Stimulated activated CD4-positive, alpha-beta T cell treated with anti-CD3 and anti-CD28 coated beads, TNF-alpha, amount 100 ng/mL, for 1 hour (primary cell): ENCODE data around the gene TBC1D16.

Experiments used
- DNase-seq, 3 donors: peaks; one replicate each; pipeline ENCODE4 v3.0.0-alpha.2; 2020; ENCODE audit warnings: low read depth in 3 of 3, low spot score in 1 of 3

The TBC1D16 gene

DNA sequence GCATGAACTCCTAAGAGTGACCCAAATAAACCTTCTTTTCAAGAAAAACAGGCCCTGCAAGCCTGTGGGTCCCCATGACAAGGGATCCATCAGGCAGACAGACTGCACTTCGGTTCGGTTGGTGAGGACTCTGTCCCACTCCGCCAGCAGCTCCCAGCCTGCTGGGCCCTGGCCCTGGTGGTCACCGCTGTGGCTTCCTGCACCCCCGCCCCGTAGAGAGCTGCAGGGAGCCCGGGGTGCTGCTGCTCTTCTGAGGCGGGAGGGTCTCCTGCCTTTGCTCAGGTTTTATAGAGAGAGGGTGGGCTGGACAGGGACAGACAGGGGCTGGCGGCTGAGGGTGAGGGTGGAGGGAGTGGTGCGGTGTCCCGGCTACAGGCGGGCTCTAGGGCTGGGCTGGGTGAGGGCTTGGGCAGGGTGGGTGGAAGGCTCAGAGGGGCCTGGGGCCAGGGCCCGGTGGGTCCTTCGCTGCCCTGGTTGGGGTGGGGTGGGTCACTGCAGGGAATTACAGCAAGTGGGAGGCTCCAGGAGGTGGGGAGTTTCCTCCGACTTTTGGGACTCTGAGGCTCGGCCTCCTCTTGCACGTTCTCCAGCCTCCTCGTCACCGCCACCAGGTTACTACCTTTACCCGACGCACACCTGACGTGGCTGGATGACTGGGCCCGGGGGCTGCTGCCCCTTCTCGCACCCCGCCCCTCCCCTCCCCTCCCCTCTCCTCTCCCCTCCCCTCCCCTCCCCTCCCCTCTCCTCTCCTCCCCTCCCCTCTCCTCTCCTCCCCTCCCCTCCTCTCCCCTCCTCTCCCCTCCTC is 106.2 kb downstream of the TBC1D16 start:
- no peak for DNase-seq

DNA sequence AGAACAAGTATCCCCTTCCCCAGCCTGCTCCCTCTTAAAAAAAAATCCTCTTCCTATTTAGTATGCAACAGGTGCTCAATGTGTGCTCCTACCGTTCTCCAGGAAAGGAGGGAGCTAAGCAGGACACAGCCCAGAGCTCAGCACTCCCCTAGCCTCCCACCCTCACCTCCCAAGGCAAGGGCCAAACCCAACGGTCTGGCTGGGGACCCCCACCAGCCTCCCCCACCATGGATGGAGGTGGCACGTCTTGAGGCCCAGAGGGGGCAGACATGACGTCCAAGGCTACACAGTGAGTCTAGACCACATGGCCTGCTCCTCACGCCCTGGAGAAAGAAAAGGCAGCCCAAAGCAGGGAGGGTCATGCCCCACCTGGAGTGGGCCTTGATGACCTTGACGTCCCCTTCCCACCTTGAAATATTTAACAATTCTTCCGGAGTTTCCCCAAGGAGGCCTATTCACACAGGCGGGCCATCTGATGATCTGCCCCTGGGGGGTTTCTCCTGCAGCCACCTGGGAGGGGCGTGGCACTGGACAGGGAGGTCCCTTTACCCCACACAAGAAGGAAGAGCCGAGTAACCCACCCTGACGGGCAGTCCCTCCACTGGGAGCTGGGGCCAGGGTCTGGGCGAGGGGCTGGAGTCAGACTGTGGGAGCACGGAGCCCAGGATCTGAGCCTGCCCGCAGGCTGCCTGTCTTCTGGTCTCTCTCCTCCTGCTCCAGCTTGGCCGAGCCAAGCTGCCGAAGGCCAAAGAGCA is 107.0 kb downstream of the TBC1D16 start:
- DNase-seq, result no peak

DNA sequence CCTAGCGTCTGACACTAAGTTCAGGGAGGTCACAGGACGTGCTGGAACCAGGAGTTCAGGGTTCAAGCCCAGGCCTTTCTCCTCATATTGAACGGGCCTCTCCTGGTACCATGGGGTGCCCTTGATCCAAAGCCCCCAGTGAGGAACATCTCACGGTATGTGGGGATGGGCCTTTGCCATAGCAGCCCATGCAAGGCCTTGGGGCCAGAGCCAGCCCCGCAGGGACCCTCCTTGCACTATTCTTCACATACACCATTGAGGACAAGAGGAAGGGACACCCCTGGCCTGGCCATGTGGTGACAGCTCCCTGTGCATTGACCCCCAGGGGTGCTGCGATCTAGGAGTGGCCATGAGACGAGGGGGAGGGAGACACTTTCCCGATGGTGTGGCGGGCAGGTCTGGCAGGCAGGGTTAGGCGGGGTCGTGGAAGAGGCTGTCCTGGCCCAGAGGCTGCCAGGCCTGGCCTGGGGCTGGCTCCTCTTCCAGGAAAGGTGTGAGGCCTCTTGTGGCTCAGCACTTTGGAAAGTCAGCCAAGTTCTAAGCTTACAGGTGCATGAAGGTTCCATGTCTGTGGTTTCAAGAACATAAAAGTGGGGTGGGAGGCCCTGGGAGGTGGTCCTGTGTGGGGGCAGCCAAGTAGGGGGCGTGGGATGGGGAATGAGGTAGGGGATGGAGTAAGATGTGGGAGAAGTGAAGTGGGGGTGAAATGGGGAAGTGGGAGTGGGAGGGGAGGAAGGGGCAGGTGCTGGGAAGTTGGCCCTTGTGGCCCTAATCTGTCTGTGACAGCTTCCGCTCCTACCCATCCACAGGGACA is 107.8 kb downstream of the TBC1D16 start:
- no peak for DNase-seq

DNA sequence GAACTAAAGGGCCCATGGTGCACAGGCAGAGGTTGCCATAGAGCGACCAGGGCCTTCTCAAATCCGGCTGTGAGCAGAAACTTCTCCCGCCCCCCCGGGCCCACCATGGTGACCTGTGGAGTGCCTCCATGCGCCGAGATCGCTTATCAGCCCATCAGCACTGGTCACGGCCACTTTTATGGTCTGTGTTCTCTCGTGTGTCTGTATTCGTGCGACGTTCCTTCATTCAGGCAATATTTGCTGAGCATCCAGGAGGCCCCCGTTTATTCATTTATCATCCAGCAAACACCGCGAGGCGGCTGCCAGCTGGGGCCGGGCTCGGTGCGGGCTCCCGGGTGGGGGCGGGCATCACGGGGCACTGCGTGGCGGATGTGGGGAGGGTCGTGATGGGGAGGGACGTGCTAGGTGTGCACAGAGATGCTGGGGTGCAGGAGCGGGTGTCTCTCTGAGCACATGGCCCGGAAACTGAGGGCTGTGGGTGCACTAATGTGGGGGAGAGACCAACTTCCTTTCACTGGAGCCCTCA is 108.5 kb downstream of the TBC1D16 start:
- no peak for DNase-seq

DNA sequence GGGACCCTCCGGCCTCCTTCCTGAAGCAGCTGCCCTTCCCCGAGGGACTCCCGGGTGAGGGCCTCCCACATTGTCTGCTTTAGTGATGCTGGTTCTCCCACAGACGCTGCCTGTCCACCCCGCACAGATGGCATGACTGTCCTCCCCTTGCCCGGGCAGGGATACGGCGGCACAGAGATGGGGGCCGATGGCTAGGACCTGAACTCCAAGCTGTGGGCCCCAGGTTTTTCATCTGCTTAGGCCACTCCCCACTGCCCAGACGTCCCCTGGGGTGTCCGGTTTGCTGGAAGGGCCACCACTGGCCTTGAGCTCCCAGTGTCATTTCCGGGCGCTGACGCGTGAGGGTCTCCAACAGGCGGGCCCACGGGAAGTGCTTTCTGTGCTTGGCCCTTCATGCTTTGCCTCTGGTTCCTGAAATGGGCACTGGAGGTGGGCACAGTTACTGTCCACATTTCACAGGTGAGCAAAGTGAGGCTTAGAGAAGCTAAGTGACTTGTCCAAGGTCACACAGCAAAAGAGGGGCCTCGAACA is 109.0 kb downstream of the TBC1D16 start:
- no peak for DNase-seq

DNA sequence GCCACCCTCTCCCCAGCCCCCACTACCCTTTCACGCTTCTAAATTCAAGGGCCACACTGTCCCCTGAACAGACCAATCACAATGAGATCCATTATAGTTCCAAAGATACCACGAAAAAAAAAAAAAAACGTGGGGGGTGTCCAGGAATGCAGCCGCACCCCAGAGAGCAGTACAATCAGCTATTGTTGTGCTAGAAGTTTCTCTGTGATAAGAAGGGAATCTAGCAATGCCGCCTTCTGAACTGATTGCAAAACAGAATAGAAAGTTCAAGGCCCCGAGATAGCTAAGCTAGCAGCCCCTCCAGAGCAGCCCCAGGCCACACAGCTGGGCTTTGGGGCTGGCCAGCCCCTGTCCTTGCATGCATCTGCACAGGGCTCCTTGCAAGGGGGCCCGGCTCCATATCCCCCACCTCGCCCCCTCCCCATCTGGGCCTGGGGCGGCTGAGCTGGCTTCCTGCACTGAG is 109.5 kb downstream of the TBC1D16 start:
- DNase-seq, result no peak

DNA sequence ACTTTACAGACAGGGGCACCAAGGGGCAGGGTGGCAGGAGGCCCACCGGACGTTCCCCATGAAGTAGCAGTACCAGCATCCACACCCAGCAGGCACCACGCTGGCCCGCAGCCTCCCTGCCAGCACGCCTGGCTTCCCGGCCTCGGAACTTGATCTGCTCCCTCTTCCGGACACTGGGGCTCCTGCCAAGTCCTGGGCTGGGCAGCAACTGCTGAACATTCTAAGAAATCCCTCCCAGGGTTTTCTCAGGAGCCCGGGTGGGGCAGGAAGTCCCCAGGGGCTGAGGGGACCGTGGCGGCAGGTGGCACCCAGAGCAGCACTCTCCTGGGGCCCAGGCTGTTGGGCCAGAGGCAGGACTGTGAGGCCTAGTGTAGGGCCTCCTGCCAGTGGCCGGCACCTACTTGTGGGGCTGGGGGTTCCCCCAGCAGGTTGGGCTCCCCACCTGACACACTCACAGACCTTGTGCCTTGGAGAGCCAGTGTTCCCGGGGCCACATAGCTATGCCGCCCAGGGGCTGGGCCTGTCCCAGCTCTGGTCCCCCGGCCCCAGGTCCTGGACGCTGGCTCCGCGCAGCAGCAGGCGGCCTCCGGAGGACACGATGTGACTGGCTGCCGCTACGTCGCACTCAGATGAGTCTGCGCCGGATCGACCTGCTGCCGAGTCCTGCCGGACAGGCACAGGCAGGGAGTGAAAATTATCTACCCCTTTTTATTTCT is 110.3 kb downstream of the TBC1D16 start:
- DNase-seq, result no peak

DNA sequence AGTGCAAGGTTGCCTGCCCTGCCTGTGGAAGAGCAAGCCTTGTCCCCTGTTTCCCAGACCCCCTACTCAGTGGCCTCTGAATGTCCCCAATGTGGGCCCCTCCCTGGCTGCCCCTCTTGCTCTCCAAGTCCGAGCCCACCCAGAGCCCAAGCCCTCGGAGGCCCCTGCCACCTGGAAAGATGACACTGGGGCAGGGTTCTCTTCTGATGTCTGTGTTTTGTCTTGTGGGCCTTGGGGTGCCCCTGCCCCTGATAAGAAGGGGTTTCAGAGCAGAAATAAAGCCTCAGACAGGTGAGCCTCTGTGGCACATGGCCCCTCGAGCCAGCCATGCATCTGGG is 111.1 kb downstream of the TBC1D16 start:
- no peak for DNase-seq

DNA sequence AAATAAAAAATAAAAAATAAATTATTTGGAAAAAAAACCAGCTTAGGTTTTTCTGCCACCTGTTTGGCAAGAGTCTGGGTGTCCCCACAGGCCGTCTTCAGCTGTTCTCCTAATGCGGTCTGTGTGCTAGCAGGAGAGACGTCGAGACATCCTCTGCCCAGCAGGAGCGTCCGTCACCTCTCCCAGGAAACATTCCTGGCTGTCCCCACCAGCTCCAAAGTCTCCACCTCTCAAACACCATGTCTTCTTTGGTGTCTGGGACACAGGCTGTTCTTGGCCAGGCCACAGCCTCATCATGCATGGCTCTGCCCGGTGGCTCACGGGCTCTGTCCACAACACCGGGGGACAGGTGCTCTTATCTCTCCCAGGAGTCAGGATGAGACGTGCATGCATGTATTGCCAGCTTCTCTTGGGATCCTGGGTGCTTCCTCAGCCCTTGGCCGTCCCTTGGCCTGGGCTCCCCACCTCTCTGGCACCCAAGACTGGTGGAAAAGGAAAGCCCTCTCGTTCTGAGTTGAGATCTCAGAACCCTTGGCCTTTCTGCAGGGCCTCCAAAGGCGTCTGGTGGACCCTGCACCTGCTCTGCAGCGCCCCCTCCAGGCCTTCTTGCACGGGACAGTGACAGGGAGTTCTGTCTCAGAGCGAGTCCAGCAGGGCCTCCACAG is 111.6 kb downstream of the TBC1D16 start:
- peak in 1 of 3 donors; percentile 12 for DNase-seq

DNA sequence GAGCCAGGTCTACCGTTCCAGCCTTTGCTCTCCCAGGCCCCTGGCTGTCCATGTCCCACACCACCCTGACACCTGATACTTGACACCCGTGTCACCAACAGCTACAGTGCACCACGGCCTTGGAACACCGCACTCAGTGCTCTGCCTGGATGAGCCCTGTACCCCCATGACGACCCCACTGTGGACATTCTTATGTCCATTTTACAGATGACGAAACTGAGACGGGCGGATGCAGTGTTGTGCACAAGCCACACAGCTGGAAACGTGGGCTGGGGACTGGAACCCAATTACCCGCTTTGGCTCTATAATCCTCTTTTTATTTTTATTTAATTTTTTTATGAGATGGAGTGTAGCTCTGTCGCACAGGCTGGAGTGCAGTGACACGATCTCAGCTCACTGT is 112.9 kb downstream of the TBC1D16 start:
- DNase-seq, result no peak

DNA sequence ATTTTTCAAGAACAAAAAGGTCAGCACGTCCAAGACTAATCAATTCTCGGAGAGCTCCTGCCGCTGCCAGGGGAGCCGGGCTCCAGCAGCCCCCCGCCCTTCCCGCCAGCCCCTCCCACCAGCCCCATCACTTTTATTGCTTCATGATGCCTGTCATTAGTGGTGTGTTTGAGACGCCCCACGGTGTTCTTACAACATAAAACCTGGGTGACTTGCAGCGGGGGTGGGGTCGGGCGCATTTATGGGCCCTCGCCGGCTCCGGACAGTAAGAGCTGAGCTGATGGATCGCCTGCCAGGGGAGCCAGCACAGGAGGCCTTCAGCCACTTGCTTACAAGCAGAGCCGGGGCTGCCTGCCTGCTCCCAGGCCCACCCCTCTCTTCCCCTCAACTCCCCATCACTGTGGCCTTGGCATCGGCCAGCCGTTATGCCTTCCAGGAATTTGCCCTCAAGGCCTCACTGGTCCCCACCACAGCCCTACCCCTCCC is 113.5 kb downstream of the TBC1D16 start:
- DNase-seq, result no peak

DNA sequence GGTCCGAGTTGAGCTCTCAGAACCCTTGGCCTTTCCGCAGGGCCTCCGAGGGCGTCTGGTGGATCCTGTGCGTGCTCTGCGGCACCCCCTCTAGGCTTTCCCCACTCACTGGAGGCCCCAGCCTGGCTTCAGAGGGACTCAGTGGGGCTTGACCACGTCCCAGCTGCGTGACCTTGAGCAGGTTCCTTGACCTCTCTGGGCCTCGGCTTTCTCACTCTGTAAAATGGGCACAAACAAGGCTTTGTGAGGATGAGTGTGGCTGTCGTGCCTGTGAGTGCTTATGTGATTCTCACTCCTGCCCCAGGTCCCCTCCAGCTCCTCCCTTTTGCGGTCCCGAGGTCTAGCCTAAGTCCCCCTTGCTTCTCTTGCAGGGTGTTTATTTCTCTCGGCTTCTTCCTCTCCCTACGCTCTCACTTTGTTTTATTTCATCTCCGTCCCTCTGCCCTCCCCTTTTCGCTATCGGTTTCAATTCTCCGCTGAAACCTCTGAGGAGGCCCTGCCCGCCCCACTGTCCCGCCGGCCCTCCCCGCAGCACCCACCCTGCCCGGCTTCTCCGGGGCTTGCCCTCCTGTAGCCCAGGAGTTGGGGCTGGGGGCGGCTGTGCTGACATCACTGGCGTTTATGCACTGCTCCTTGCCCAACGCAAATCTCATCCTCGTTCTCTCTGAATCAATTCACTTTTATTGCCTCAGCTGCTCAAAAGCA is 114.1 kb downstream of the TBC1D16 start:
- DNase-seq, result no peak

DNA sequence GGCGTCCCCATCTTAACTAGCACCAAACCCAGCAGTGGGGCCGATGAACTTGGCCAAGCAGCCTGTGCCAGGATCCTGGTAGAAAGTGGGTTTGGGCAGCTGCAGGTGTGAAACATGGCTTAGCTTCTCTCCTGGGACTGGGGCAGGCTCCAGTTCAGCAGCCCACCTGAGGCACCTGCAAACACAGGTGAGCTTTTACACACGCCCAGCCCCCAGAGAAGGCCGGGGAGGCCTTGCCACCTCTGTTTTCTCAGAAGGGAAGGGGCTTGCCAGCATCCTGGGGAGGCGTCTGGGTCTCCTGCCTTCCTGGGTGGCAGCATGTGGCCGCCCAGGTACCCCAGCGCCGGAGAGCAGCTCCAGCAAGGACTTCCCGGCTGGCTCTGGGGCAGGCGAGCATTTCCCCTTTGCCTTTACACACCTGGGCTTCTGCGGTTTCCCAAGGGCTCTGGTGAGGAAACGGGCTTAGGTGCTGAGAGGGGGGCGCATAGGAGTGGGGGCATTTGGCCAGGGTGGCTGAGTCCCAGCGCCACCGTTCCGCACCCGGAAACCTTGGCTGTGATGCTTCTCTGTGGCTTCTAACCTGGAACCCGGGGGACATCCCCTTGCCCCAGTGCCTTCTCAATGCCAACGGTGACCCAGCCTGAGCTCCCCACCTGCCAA is 114.8 kb downstream of the TBC1D16 start:
- DNase-seq, result no peak

DNA sequence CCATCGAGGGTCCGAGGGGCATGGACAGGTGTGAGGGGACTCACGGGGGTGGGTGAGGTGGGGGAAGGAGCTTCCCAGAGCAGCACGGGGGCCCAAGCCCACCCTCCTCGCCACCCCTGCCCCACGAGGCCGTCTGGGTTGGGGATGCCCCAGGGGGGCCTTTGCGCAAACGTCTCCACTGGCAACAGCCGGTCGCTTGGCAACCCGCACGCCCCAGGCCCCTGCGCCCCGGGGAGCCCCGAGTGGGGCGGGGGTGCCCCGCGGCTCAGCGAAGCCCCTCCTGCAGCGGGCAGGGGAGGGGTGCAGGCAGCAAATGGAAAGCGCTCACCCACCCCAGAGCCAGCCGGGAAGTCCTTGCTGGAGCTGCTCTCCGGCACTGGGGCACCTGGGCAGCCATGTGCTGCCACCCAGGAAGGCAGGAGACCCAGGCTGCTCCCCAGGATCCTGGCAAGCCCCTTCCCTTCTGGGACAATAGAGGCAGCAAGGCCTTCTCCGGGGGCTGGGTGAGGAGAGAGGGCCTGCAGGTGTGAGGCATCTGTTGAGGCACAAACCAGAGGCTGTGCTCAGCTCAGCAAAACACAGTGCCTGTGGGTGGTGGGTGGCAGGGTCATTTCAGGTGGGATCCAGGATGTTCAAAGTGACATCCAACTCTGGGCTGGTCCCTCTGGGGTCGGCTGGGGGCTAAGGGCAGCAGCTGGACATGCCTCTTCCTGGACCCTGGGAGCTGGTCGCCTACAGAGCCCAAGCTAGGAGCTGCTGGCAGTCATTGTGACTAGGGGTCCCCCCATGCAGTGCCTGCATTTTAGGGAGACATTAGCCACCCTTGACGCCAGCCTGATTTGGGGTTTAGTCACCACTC is 115.6 kb downstream of the TBC1D16 start:
- no peak for DNase-seq

DNA sequence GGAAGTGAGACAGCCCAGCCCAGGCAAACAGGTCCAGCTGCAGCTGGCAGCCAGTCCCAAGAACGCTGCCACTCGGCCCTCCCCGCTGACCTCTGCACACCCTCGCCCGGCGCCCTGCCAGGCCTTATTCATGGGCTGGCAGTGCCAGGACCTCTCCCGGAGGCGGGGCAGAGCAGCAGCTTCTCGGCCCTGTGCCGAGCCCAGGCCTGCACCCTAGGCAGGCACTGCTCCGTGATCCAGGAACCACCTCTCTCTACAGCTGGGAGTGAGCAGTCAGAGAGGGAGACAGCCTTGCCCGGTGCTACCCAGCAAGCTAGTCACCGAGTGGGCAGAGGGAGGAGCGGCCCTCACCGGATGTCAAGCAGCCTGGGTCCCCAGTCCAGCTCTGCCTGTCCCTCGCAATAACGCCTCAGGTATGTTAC is 116.5 kb downstream of the TBC1D16 start:
- DNase-seq, result no peak

DNA sequence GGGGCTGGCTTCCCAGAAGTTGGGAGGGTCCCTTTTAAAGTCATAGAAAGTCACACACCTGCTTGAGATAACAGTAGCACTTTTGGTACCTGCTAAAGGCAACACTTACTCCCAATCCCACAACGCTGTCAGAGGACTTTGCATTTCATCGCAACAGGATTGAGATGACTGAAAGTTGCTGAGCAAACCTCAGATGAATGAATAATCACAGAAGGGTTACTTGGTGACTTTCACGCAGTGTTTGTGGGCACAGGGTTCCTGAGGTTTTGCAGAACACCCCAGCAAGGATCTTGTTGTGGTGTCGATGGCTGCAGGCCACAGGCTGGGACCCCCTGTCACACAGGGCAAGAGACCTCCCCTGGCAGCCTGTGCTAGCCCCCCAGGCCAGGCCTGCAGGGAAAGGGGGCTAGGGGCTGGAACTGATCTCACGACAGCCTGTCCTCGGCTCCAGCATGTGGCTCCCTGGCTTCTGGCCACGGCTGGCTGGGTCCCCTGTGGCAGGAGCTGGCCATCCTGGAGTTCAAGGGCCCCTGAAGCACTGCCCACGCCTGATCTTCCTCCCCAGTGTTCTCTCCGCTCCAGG is 117.0 kb downstream of the TBC1D16 start:
- DNase-seq, result no peak

DNA sequence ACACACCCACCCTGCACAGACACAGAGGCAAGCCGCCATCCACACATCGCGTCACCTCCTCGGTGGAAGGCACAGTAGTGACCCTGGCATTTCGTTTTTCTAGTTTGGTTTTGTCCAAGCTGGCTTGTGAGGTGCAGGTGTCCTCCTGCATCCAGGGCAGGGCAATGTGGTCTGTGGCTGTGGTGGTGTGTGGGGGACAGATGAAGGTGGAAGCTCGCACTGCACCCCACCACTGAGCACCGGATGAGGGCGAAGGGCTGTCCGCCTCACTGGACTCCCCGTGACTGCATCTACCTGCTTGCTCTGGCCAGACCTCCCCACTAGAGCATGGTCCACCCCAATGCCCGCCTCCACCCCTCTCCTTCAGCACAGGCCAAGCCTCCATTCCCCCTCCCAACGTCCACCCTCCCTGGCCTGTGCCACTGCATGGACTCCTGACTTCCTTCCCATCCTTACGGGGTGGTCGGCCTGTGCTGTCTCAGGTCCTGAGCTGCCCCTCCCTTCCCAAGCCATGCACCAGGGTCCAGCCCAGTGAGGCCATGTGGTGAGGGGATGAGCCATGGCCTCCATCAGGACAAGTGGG is 117.7 kb downstream of the TBC1D16 start:
- DNase-seq, result no peak
